CD4-positive, alpha-beta T cell treated with Interleukin-4 for 1 hour (primary cell): ENCODE measurements around the gene MCM5.
"Not testable (repeated sequence)": the region's sequence is repeated elsewhere in the genome, so short reads cannot be mapped to it uniquely, and the experiment has no call there.

Experiments
- DNase-seq, 2 donors: peaks; one replicate each; pipeline ENCODE4 v3.0.0-alpha.2; 2020 to 2022

Gene MCM5

GRCh38 chr22:35434061-35434710 is 34.2 kb downstream of the MCM5 start:
- DNase-seq: no peak

GRCh38 chr22:35435201-35435740 is 35.3 kb downstream of the MCM5 start:
- DNase-seq: no peak

GRCh38 chr22:35436421-35436820 is 36.5 kb downstream of the MCM5 start:
- no peak for DNase-seq

- no peak for DNase-seq
These were observed 37.1 kb downstream of the MCM5 start for GRCh38 chr22:35437049-35437448.

DNA sequence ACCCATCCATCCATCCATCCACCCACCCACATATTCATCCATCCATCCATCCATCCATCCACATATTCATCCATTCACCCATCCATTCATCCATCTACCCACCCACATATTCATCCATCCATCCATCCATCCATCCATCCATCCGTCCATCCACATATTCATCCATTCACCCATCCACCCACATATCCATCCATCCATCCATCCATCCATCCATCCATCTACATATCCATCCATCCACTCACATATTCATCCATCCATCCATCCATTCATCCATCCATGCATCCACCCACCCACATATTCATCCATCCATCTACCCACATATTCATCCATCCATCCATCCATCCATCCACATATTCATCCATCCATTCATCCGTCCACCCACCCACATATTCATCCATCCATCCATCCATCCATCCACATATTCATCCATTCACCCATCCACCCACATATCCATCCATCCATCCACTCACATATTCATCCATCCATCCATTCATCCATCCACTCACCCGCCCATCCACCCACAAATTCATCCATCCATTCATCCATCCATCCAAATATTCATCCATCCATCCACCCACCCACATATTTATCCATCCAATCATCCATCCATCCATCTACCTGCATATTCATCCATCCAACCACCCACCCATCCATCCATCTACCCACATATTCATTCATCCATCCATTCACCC is 38.9 kb downstream of the MCM5 start:
- DNase-seq: not testable (repeated sequence)

DNA sequence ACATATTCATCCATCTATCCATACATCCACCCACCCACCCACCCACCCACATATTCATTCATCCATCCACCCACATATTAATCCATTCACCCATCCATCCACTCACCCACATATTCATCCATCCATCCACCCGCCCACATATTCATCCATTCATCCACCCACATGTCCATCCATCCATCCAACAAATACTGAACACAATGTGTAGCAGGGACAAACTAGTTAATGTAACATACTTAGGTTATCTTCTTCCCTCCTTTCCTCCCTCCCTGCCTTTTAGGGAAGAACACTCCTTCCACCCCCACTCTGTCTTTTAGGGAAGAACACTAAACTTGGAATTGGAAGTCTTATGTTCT is 39.4 kb downstream of the MCM5 start:
- no peak for DNase-seq

GRCh38 chr22:35440129-35440528 is 40.2 kb downstream of the MCM5 start:
- DNase-seq: no peak

DNA sequence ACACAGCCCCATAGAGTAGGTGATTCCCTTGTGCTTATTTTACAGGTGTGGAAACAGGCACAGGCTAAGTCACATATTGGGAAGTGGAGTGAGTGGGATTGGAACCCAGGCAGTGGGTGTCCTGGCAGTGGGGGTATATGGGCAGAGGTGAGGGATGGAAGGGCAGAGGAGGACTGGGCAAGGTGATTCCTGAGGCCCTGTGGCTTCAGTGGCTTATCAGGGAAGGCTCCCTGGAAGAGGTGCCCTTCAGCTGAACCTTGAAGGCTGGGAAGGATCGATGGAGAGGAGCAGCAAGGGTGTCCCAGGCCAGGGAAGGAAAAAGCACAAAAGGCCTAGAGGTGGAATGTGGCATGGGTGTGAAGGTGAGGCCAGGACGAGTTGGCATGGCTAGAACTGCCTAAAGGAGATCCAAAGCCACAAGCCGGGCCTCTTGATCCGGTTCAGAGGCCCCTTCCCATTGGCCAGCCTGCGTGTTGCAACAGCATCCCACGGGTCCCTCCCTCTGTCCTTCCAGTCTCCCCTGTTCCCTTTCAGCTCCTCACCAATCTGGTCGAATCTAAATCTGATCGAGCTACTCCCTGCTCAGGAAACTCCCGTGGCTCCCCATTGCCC is 41.7 kb downstream of the MCM5 start:
- DNase-seq: no peak

GRCh38 chr22:35442471-35442870 is 42.5 kb downstream of the MCM5 start:
- DNase-seq: no peak

- no peak for DNase-seq
These were observed 43.4 kb downstream of the MCM5 start for GRCh38 chr22:35443338-35443737.

DNA sequence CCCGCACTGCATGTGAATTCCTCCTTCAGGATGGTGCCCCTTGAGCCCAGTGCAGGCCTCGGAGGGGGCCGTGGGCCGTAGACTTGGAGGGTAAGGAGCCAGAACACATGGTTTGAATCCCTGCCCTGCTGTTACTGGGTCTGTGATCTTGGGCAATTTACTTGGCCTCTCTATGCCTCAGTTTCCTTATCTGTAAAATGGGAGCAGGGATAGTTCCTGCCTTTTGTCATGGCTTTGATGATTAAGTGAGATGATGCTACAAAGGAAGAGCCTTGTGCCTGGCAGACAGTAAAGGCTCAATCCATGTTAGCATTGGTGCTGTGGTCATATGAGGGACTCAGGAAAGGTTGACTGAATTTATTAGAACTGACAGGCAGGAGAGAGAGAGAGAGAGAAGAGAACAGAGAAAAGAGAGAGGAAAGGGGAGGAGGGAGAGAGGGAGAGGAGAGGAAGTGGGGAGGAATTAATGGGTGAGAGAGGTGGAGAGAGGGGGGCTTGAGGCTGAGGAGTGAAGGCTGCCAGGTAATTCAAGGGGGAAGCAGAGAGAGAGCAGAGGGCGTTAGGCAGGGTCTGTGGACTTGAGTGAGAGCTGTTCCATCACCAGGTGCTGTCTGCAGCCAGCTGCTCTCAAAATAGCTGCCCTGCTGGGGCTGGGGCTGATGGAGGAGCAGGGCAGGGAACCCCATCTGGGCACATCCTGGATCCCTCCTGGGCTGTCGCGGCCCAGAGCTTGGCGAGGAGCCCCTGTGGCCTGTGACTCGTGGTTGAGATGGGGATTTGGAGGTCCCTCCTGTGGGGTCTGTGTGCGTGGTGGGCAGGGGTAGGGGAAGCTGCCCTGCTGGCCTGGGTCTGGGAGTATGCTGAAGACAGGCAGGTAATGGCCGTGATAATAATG is 44.1 kb downstream of the MCM5 start:
- DNase-seq: no peak

DNA sequence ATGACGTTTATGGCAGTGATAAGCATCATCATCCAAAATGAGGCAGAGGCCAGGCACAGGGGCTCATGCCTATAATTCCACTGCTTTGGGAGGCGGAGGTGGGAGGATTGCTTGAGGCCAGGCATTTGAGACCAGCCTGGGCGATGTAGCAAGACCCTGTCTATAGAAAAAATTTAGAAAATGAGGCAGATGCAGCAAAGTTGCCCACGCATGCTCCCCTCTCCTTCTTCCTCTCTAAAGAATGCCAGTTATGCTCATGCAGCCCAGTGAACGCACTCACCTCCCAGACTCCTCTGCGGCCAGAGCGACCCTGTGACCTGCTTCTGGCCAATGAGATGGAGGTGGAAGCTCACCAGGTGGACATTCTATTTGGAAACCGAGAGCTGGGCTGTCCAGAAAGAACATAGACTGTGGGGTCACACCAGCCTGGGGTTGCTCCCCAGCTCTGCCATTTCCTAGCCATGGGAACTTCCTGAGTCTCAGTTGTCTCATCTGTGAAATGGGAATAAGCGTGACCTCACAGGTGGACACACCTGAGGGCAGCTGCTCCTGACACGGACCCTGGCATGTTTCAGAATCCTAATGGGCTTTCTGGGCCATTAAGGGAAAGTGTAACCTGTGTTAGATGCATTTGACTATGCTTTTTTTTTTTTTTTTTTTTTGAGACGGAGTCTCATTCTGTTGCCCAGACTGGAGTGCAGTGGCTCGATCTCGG is 44.9 kb downstream of the MCM5 start:
- DNase-seq: no peak

DNA sequence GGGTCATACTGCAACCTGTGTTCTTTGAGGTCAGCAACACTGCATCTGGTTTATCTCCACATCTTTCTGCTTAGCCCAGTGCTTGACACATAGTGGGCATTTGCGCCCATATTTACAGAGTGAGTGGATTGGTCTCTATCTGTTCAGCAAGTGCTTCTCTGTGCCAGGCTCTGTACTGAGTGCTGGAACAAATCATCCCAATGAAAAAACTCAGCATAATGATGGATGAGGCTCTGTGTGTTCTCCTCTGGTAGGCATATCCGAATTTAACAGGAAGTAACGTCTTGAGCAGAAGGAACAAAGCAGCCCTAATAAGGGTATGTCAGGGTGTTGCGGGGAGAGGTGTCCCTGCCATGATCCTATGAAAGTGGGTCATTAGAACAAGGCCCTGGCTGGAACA is 46.0 kb downstream of the MCM5 start:
- no peak for DNase-seq

- DNase-seq: no peak
These were observed 46.4 kb downstream of the MCM5 start for GRCh38 chr22:35446365-35446764.

- no peak for DNase-seq
These were observed 48.6 kb downstream of the MCM5 start for GRCh38 chr22:35448523-35448922.

DNA sequence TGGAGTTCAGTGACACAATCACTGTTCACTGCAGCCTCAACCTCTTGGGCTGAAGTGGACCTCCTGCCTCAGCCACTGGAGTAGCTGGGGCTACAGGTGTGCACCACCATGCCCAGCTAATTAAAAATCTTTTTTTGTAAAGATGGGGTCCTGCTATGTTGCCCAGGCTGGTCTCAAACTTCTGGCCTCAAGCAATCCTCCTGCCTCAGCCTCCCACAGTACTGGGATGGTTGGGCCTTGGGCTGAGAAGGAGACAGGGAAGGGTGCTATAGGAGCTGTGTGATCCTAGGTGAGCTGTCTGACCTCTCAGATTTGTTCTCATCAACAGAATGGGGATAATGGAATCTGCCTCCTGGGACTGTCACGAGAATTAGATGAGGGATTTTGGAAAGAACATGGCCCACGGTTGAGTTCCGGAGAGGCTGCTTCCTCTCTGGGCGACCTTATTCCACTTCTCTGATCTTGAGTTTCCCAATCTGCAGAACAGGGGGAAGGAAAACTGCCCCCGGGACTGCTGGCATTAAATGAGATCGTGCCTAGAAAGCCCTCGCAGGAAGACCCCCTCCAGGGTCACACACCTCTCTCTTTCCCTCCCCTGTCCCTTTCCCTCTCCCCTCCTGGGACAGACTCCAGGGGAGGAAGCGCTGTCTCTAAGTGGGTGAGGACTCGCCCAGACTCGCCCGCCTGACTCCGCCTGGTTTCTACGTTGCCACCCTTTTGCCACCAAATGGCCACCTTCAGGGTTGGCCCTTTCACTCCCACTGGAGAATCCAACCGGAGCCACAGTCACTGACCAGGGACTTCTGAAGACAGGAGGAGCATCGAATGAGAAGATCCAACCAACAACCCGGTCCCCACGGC is 50.1 kb downstream of the MCM5 start:
- DNase-seq: no peak

GRCh38 chr22:35450824-35451569 is 51.1 kb downstream of the MCM5 start:
- no peak for DNase-seq

DNA sequence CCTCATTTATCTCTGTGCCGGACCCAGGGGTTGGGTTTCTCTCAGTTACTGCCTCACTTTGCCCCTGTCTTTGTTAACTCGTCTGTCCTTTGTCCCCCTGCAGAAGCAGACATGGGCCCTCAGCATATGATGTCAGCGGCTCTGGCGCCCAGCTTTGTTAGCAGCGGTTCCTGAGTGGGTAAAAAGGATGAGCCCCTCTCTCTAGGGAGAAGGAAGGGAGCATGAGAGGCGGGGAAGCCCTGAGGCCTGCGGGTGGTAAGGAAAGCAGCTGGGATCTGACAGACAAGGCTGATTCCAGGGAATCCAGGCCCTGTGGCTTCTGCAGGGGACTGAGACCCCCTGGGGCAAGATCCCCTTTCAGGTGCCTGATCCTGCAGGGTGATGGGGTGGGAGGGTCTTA is 51.7 kb downstream of the MCM5 start:
- no peak for DNase-seq

DNA sequence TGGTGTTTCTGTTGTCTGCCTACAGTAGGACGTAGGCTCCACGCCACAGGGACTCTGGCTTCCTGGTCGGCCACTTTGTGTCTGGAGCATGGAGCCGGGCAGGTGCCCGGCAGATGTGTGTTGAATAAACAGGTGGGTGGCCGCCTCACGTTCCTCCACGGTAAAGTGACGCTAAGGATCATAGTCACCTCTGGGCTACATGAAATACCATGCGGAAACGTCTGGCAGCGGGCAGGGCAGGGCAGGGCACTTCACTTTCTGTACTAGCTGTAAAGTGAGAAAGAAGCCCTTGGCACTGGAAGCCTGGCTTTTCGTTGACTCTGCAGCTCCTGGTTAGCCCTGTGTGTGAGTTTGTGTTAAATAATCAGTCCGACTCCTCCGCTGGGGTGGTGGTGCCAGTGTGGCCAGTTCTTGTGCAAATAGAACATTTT is 52.4 kb downstream of the MCM5 start:
- DNase-seq: no peak
